ENCODE results near the gene AHNAK2.
A peak's percentile ranks its signal among the peaks of the same experiment; 100 is the strongest.
"Not testable (repeated sequence)": the region's sequence is repeated elsewhere in the genome, so short reads cannot be mapped to it uniquely, and the experiment has no call there.

Gene AHNAK2

GRCh38 chr14:104924421-104925213 is 53.6 kb downstream of the AHNAK2 start, which contains the start of gene PLD4:
PLD4 (plus strand) TSS chr14:104924879; CDS start chr14:104927141, 2,262 bp downstream.
- no peak for DNase-seq

GRCh38 chr14:104923640-104924420 is 54.3 kb downstream of the AHNAK2 start:
- DNase-seq: no peak

GRCh38 chr14:104919993-104920315 is 58.2 kb downstream of the AHNAK2 start:
- no peak for DNase-seq

- not testable (repeated sequence) for DNase-seq
Observed at GRCh38 chr14:104919152-104919992, 58.8 kb downstream of the AHNAK2 start.

- no peak for DNase-seq
Observed at GRCh38 chr14:104917993-104918392, 60.2 kb downstream of the AHNAK2 start.

- no peak for DNase-seq
Observed at GRCh38 chr14:104917116-104917515, 61.1 kb downstream of the AHNAK2 start.

GRCh38 chr14:104913435-104913834 is 64.7 kb downstream of the AHNAK2 start:
- peak; percentile 100 for DNase-seq

- DNase-seq: no peak
Observed at GRCh38 chr14:104912053-104912452, 66.1 kb downstream of the AHNAK2 start.

GRCh38 chr14:104908303-104908702 is 69.9 kb downstream of the AHNAK2 start:
- DNase-seq: no peak

GRCh38 chr14:104905579-104905933 is 72.6 kb downstream of the AHNAK2 start:
- DNase-seq: not testable (repeated sequence)

- DNase-seq: not testable (repeated sequence)
Observed at GRCh38 chr14:104904650-104905578, 73.3 kb downstream of the AHNAK2 start.

GRCh38 chr14:104903990-104904389 is 74.2 kb downstream of the AHNAK2 start:
- peak; percentile 86 for DNase-seq

GRCh38 chr14:104900639-104901512 is 77.3 kb downstream of the AHNAK2 start:
- DNase-seq: no peak

GRCh38 chr14:104899781-104900180 is 78.4 kb downstream of the AHNAK2 start:
- DNase-seq: no peak

- no peak for DNase-seq
Observed at GRCh38 chr14:104898870-104899510, 79.2 kb downstream of the AHNAK2 start.

GRCh38 chr14:104898195-104898558 is 80.0 kb downstream of the AHNAK2 start:
- no peak for DNase-seq

GRCh38 chr14:104897330-104898194 is 80.6 kb downstream of the AHNAK2 start:
- DNase-seq: no peak

GRCh38 chr14:104895786-104896661 is 82.2 kb downstream of the AHNAK2 start:
- DNase-seq: peak; percentile 11
